CD4-positive, alpha-beta T cell treated with Interferon alpha-2 for 1 hour (primary cell): ENCODE results near the gene ISCA1.

Experiments used
- DNase-seq, 2 donors: peaks; one replicate each; pipeline ENCODE4 v3.0.0-alpha.2; 2020 to 2022

Gene ISCA1

GRCh38 chr9:86219606-86220005 is 62.7 kb downstream of the ISCA1 start:
- no peak for DNase-seq

GRCh38 chr9:86217076-86217755 is 65.1 kb downstream of the ISCA1 start:
- no peak for DNase-seq
